ENCODE results near the gene RNF144A. TPM values are rescaled to one million over a fixed set of nuclear protein-coding genes. Genes with fewer than 3 reads are reported as not detected.

The RNF144A gene
- total and polyA plus RNA-seq, 2 donors from 2014 or later, result 4.2 to 12.3 TPM

GRCh38 chr2:7020939-7021470 is 103.8 kb downstream of the RNF144A start:
- FAIRE-seq, result no peak
- intact Hi-C loops (cut with DNase I), result no loop called here
- no peak for TF ChIP-seq CTCF (IDR thresholded peaks at IDR 0.05; ENCODE audit: borderline replicate concordance, extremely low read depth, insufficient read depth)

GRCh38 chr2:7022492-7023385 is 105.5 kb downstream of the RNF144A start:
- Histone ChIP-seq H3K27ac (ENCODE audit: low read depth in 2 of 2, low read length in 2 of 2) (no peak overlapping the region), H3K36me3 (ENCODE audit: control insufficient read depth in 2 of 3, insufficient read depth in 3 of 3, low read length in 3 of 3) (peaks cover 0 to 8% (median 3%) of the 10 kb centered on the region in 3 donors), H3K4me1 (ENCODE audit: control insufficient read depth in 2 of 3, insufficient read depth in 2 of 3, low read depth in 1 of 3, low read length in 3 of 3) (peaks cover 8 to 22% (median 12%) of the 10 kb centered on the region in 3 donors), H3K9ac (ENCODE audit: low read length in 3 of 3) (no peak overlapping the region), H3K27me3 (ENCODE audit: control insufficient read depth, insufficient read depth, low read length) (no peaks in the 10 kb centered on the region), H3K4me3 (ENCODE audit: low read length in 3 of 3) (no peak overlapping the region), H3K9me3 (ENCODE audit: control insufficient read depth in 2 of 3, insufficient read depth in 1 of 3, low read length in 3 of 3) (no peaks in the 10 kb centered on the region)
- TF ChIP-seq CTCF (IDR thresholded peaks at IDR 0.05; ENCODE audit: borderline replicate concordance, extremely low read depth, insufficient read depth), result no peak
- intact Hi-C loops (cut with DNase I), result no loop called here
- DNase-seq (no peak), FAIRE-seq (no peak)

More at GRCh38 chr2:7020939-7021470, 103.8 kb downstream of the RNF144A start:
- DNase-seq, result peak in 1 of 5 donors; percentile 57
- H3K27ac ChIP-seq (ENCODE audit: low read depth in 2 of 2, low read length in 2 of 2), result no peak overlapping the region
- no peak overlapping the region for H3K9ac ChIP-seq (ENCODE audit: low read length in 3 of 3)
- H3K9me3 ChIP-seq (ENCODE audit: control insufficient read depth in 2 of 3, insufficient read depth in 1 of 3, low read length in 3 of 3), result no peaks in the 10 kb centered on the region
- no peaks in the 10 kb centered on the region for H3K27me3 ChIP-seq (ENCODE audit: control insufficient read depth, insufficient read depth, low read length)
- H3K4me1 ChIP-seq (ENCODE audit: control insufficient read depth in 2 of 3, insufficient read depth in 2 of 3, low read depth in 1 of 3, low read length in 3 of 3), result peaks cover 4 to 25% (median 10%) of the 10 kb centered on the region in 3 donors
- peaks cover 0 to 8% (median 3%) of the 10 kb centered on the region in 3 donors for H3K36me3 ChIP-seq (ENCODE audit: control insufficient read depth in 2 of 3, insufficient read depth in 3 of 3, low read length in 3 of 3)
- no peak overlapping the region for H3K4me3 ChIP-seq (ENCODE audit: low read length in 3 of 3)

GRCh38 chr2:7023542-7023941 is 106.3 kb downstream of the RNF144A start:
- Histone ChIP-seq H3K27me3 (ENCODE audit: control insufficient read depth, insufficient read depth, low read length) (no peaks in the 10 kb centered on the region), H3K27ac (ENCODE audit: low read depth in 2 of 2, low read length in 2 of 2) (no peak overlapping the region), H3K9me3 (ENCODE audit: control insufficient read depth in 2 of 3, insufficient read depth in 1 of 3, low read length in 3 of 3) (no peaks in the 10 kb centered on the region), H3K4me1 (ENCODE audit: control insufficient read depth in 2 of 3, insufficient read depth in 2 of 3, low read depth in 1 of 3, low read length in 3 of 3) (peaks cover 6 to 20% (median 12%) of the 10 kb centered on the region in 3 donors), H3K4me3 (ENCODE audit: low read length in 3 of 3) (no peak overlapping the region), H3K9ac (ENCODE audit: low read length in 3 of 3) (no peak overlapping the region), H3K36me3 (ENCODE audit: control insufficient read depth in 2 of 3, insufficient read depth in 3 of 3, low read length in 3 of 3) (peaks cover 0 to 8% (median 3%) of the 10 kb centered on the region in 3 donors)
- intact Hi-C loops (cut with DNase I), result no loop called here
- DNase-seq (peak in 1 of 5 donors; percentile 33), FAIRE-seq (no peak)
- no peak for TF ChIP-seq CTCF (IDR thresholded peaks at IDR 0.05; ENCODE audit: borderline replicate concordance, extremely low read depth, insufficient read depth)

Data from kidney (tissue), 14 donors.